Mononuclear cell (primary cell): ENCODE data around the gene PAX5. TPM values are rescaled to one million over a fixed set of nuclear protein-coding genes. Genes with fewer than 3 reads are reported as not detected.
A peak's percentile ranks its signal among the peaks of the same experiment; 100 is the strongest.

Experiments used
- H3K27me3 ChIP-seq: 2 replicates; pipeline ENCODE4 v1.6.0; 2011; ENCODE audit warnings: low read length, control low read depth; ENCODE audit not compliant: insufficient read depth
- H3K4me1 ChIP-seq: 2 replicates; pipeline ENCODE4 v1.5.1; 2011; ENCODE audit warnings: mild to moderate bottlenecking, low read length, control low read depth; ENCODE audit not compliant: insufficient read depth
- H3K4me3 ChIP-seq: 2 replicates; pipeline ENCODE4 v1.5.1; 2011; ENCODE audit warnings: mild to moderate bottlenecking, low read length, moderate library complexity
- H3K9me3 ChIP-seq: 2 replicates; pipeline ENCODE4 v1.5.1; 2011; ENCODE audit warnings: low read depth, mild to moderate bottlenecking, control low read depth, low read length
- total RNA-seq: library from RNA; depleted of rRNA; stranded (reverse); fragments of >200 nt; gene quantifications from one replicate; pipeline ENCODE4 v1.2.3, GENCODE V29; 2012

The PAX5 gene
- total RNA-seq, 1 donor, result 12.6 TPM

- peaks cover 29% of the 10 kb centered on the region for H3K4me1 ChIP-seq
- H3K4me3 ChIP-seq, result no peak overlapping the region
- H3K27me3 ChIP-seq, result peaks cover 8% of the 10 kb centered on the region
- H3K9me3 ChIP-seq, result no peaks in the 10 kb centered on the region
These were observed 23.9 kb downstream of the PAX5 start for GRCh38 chr9:37010180-37010579.

- no peak overlapping the region for H3K4me3 ChIP-seq
- H3K4me1 ChIP-seq, result peaks cover 37% of the 10 kb centered on the region
- peaks cover 30% of the 10 kb centered on the region for H3K27me3 ChIP-seq
- H3K9me3 ChIP-seq, result no peaks in the 10 kb centered on the region
These were observed 26.8 kb downstream of the PAX5 start for GRCh38 chr9:37007295-37007694.

GRCh38 chr9:37005517-37006140, 28.4 kb downstream of the PAX5 start:
- H3K9me3 ChIP-seq, result no peaks in the 10 kb centered on the region
- H3K4me1 ChIP-seq, result peaks cover 31% of the 10 kb centered on the region
- peaks cover 43% of the 10 kb centered on the region for H3K27me3 ChIP-seq
- H3K4me3 ChIP-seq, result no peak overlapping the region

- Histone ChIP-seq H3K27me3 (peaks cover 43% of the 10 kb centered on the region), H3K4me3 (no peak overlapping the region), H3K4me1 (peaks cover 34% of the 10 kb centered on the region)
These were observed 29.6 kb downstream of the PAX5 start for GRCh38 chr9:37004424-37004935.

GRCh38 chr9:37002413-37003217, 31.5 kb downstream of the PAX5 start:
- H3K4me3 ChIP-seq, result peak overlapping the region; percentile 26

More at GRCh38 chr9:37004424-37004935, 29.6 kb downstream of the PAX5 start:
- no peaks in the 10 kb centered on the region for H3K9me3 ChIP-seq

GRCh38 chr9:37002036-37002412, 32.0 kb downstream of the PAX5 start:
- H3K27me3 ChIP-seq, result peaks cover 43% of the 10 kb centered on the region
- H3K9me3 ChIP-seq, result no peaks in the 10 kb centered on the region
- peak overlapping the region; percentile 26 for H3K4me3 ChIP-seq
- H3K4me1 ChIP-seq, result peaks cover 53% of the 10 kb centered on the region

More at GRCh38 chr9:37002413-37003217, 31.5 kb downstream of the PAX5 start:
- Histone ChIP-seq H3K4me1 (peaks cover 48% of the 10 kb centered on the region), H3K27me3 (peaks cover 43% of the 10 kb centered on the region), H3K9me3 (no peaks in the 10 kb centered on the region)

GRCh38 chr9:37001459-37001858, 32.6 kb downstream of the PAX5 start:
- peaks cover 57% of the 10 kb centered on the region for H3K4me1 ChIP-seq
- H3K27me3 ChIP-seq, result peaks cover 41% of the 10 kb centered on the region
- H3K4me3 ChIP-seq, result no peak overlapping the region
- no peaks in the 10 kb centered on the region for H3K9me3 ChIP-seq

- H3K4me1 ChIP-seq, result peaks cover 66% of the 10 kb centered on the region
- no peak overlapping the region for H3K4me3 ChIP-seq
- no peaks in the 10 kb centered on the region for H3K9me3 ChIP-seq
- peaks cover 35% of the 10 kb centered on the region for H3K27me3 ChIP-seq
These were observed 34.2 kb downstream of the PAX5 start for GRCh38 chr9:36999728-37000333.

GRCh38 chr9:36997414-36997813, 36.7 kb downstream of the PAX5 start:
- Histone ChIP-seq H3K9me3 (no peaks in the 10 kb centered on the region), H3K27me3 (peaks cover 14% of the 10 kb centered on the region), H3K4me1 (peaks cover 72% of the 10 kb centered on the region), H3K4me3 (no peak overlapping the region)

GRCh38 chr9:36996706-36997086, 37.4 kb downstream of the PAX5 start:
- H3K9me3 ChIP-seq, result no peaks in the 10 kb centered on the region

GRCh38 chr9:36995927-36996705, 38.0 kb downstream of the PAX5 start:
- H3K4me1 ChIP-seq, result peaks cover 65% of the 10 kb centered on the region
- H3K27me3 ChIP-seq, result peaks cover 2% of the 10 kb centered on the region
- H3K4me3 ChIP-seq, result no peak overlapping the region
- H3K9me3 ChIP-seq, result no peaks in the 10 kb centered on the region

More at GRCh38 chr9:36996706-36997086, 37.4 kb downstream of the PAX5 start:
- Histone ChIP-seq H3K4me3 (no peak overlapping the region), H3K27me3 (peaks cover 7% of the 10 kb centered on the region), H3K4me1 (peaks cover 69% of the 10 kb centered on the region)

- Histone ChIP-seq H3K4me1 (peaks cover 48% of the 10 kb centered on the region), H3K9me3 (no peaks in the 10 kb centered on the region), H3K4me3 (no peak overlapping the region), H3K27me3 (peaks cover 7% of the 10 kb centered on the region)
These were observed 39.9 kb downstream of the PAX5 start for GRCh38 chr9:36993933-36994764.

- Histone ChIP-seq H3K9me3 (no peaks in the 10 kb centered on the region), H3K4me3 (no peak overlapping the region), H3K27me3 (peaks cover 19% of the 10 kb centered on the region), H3K4me1 (peaks cover 42% of the 10 kb centered on the region)
These were observed 41.4 kb downstream of the PAX5 start for GRCh38 chr9:36992501-36993316.
